ES-I3 (cell line): ENCODE measurements around the gene SURF1.
"Not testable (repeated sequence)": the region's sequence is repeated elsewhere in the genome, so short reads cannot be mapped to it uniquely, and the experiment has no call there.

Source experiments
- H3K36me3 ChIP-seq: 2 replicates; pipeline ENCODE4 v1.6.1; 2013; ENCODE audit warnings: mild to moderate bottlenecking, low read length, control low read depth, moderate library complexity; ENCODE audit not compliant: insufficient read depth
- H3K4me1 ChIP-seq: 2 replicates; pipeline ENCODE4 v1.6.1; 2013; ENCODE audit warnings: mild to moderate bottlenecking, control low read depth, low read length; ENCODE audit not compliant: insufficient read depth
- H3K9ac ChIP-seq: 2 replicates; pipeline ENCODE4 v1.6.1; 2013; ENCODE audit warnings: low read depth, mild to moderate bottlenecking, low read length, moderate library complexity
- H3K9me3 ChIP-seq: 2 replicates; pipeline ENCODE4 v1.6.1; 2013; ENCODE audit warnings: mild to moderate bottlenecking, low read length, moderate library complexity; ENCODE audit not compliant: control insufficient read depth, insufficient read depth

The SURF1 gene

GRCh38 chr9:133322701-133323100 is 33.6 kb downstream of the SURF1 start:
- H3K9me3 ChIP-seq, result no peaks in the 10 kb centered on the region; the same call in 1 of the 2 replicates
- no peaks in the 10 kb centered on the region for H3K36me3 ChIP-seq
- no peaks in the 10 kb centered on the region for H3K4me1 ChIP-seq
- no peak overlapping the region for H3K9ac ChIP-seq

GRCh38 chr9:133321411-133321935 is 34.8 kb downstream of the SURF1 start:
- H3K9ac ChIP-seq, result no peak overlapping the region
- H3K36me3 ChIP-seq, result no peaks in the 10 kb centered on the region
- H3K9me3 ChIP-seq, result no peaks in the 10 kb centered on the region; the same call in 1 of the 2 replicates
- H3K4me1 ChIP-seq, result no peaks in the 10 kb centered on the region

GRCh38 chr9:133320421-133320881 is 35.8 kb downstream of the SURF1 start:
- H3K9me3 ChIP-seq, result no peaks in the 10 kb centered on the region; the same call in 1 of the 2 replicates
- no peak overlapping the region for H3K9ac ChIP-seq
- no peaks in the 10 kb centered on the region for H3K4me1 ChIP-seq
- H3K36me3 ChIP-seq, result no peaks in the 10 kb centered on the region

- H3K4me1 ChIP-seq, H3K9me3 ChIP-seq, H3K36me3 ChIP-seq, H3K9ac ChIP-seq: not testable (repeated sequence)
Measured at GRCh38 chr9:133317551-133317950, 38.7 kb downstream of the SURF1 start.

GRCh38 chr9:133315997-133316396 is 40.3 kb downstream of the SURF1 start:
- Histone ChIP-seq H3K9me3 (no peaks in the 10 kb centered on the region), H3K4me1 (no peaks in the 10 kb centered on the region), H3K36me3 (no peaks in the 10 kb centered on the region), H3K9ac (no peak overlapping the region)

- no peak overlapping the region for H3K9ac ChIP-seq
- H3K9me3 ChIP-seq, result no peaks in the 10 kb centered on the region
- H3K4me1 ChIP-seq, result no peaks in the 10 kb centered on the region
- no peaks in the 10 kb centered on the region for H3K36me3 ChIP-seq
Measured at GRCh38 chr9:133309608-133310007, 46.7 kb downstream of the SURF1 start.

- H3K9me3 ChIP-seq, result no peaks in the 10 kb centered on the region
- H3K4me1 ChIP-seq, result no peaks in the 10 kb centered on the region
- H3K9ac ChIP-seq, result no peak overlapping the region
- H3K36me3 ChIP-seq, result no peaks in the 10 kb centered on the region
Measured at GRCh38 chr9:133307301-133307700, 49.0 kb downstream of the SURF1 start.

- H3K9me3 ChIP-seq, result no peaks in the 10 kb centered on the region
- H3K4me1 ChIP-seq, result no peaks in the 10 kb centered on the region
- no peaks in the 10 kb centered on the region for H3K36me3 ChIP-seq
- no peak overlapping the region for H3K9ac ChIP-seq
Measured at GRCh38 chr9:133306242-133307204, 49.8 kb downstream of the SURF1 start.

GRCh38 chr9:133305731-133306130 is 50.6 kb downstream of the SURF1 start:
- no peak overlapping the region for H3K9ac ChIP-seq
- no peaks in the 10 kb centered on the region for H3K9me3 ChIP-seq
- no peaks in the 10 kb centered on the region for H3K4me1 ChIP-seq
- H3K36me3 ChIP-seq, result no peaks in the 10 kb centered on the region

- no peaks in the 10 kb centered on the region for H3K36me3 ChIP-seq
- no peaks in the 10 kb centered on the region for H3K9me3 ChIP-seq
- no peak overlapping the region for H3K9ac ChIP-seq
- no peaks in the 10 kb centered on the region for H3K4me1 ChIP-seq
Measured at GRCh38 chr9:133304477-133305377, 51.6 kb downstream of the SURF1 start.

GRCh38 chr9:133304158-133304470 is 52.2 kb downstream of the SURF1 start:
- H3K36me3 ChIP-seq, result no peaks in the 10 kb centered on the region

GRCh38 chr9:133303266-133304157 is 52.8 kb downstream of the SURF1 start:
- Histone ChIP-seq H3K36me3 (no peaks in the 10 kb centered on the region), H3K4me1 (no peaks in the 10 kb centered on the region), H3K9ac (no peak overlapping the region), H3K9me3 (no peaks in the 10 kb centered on the region)

More at GRCh38 chr9:133304158-133304470, 52.2 kb downstream of the SURF1 start:
- H3K9ac ChIP-seq, result no peak overlapping the region
- no peaks in the 10 kb centered on the region for H3K9me3 ChIP-seq
- no peaks in the 10 kb centered on the region for H3K4me1 ChIP-seq
